Measurements from ENCODE around the gene GRM1. TPM values are rescaled to one million over a fixed set of nuclear protein-coding genes. Genes with fewer than 3 reads are reported as not detected.

Gene GRM1
- total and polyA plus RNA-seq, 4 donors, result 0.02 to 0.12 (median 0.06) TPM

- no peak for TF ChIP-seq CTCF (IDR thresholded peaks at IDR 0.05; ENCODE audit: control extremely low read depth, extremely low read depth)
- no peaks in the 10 kb centered on the region for H3K36me3 ChIP-seq (ENCODE audit: control insufficient read depth in 4 of 4, insufficient read depth in 4 of 4, low read length in 4 of 4)
- DNase-seq, result no peak
- H3K27ac ChIP-seq (ENCODE audit: low read depth in 1 of 2, low read length in 1 of 2), result no peak overlapping the region
- H3K9ac ChIP-seq (ENCODE audit: insufficient read depth in 1 of 2, low read length in 2 of 2), result no peak overlapping the region
- no peaks in the 10 kb centered on the region for H3K4me1 ChIP-seq (ENCODE audit: control insufficient read depth in 5 of 5, insufficient read depth in 5 of 5, low read length in 5 of 5)
- H3K4me3 ChIP-seq, result no peak overlapping the region
- H3K9me3 ChIP-seq (ENCODE audit: control insufficient read depth in 4 of 4, insufficient read depth in 3 of 4, low read length in 3 of 4), result no peaks in the 10 kb centered on the region
- ATAC-seq (ENCODE audit: insufficient read depth, low FRiP score), result no peak
- H3K27me3 ChIP-seq (ENCODE audit: control insufficient read depth in 3 of 3, insufficient read depth in 3 of 3, low read length in 2 of 3), result no peaks in the 10 kb centered on the region
These were observed 11.2 kb upstream of the GRM1 start for GRCh38 chr6:146017672-146018071.

GRCh38 chr6:146026873-146027272, 2.0 kb upstream of the GRM1 start:
- Histone ChIP-seq H3K4me1 (ENCODE audit: control insufficient read depth in 5 of 5, insufficient read depth in 5 of 5, low read length in 5 of 5) (peaks cover 0 to 3% (median 0%) of the 10 kb centered on the region in 5 donors), H3K27ac (ENCODE audit: low read depth in 1 of 2, low read length in 1 of 2) (no peak overlapping the region), H3K36me3 (ENCODE audit: control insufficient read depth in 4 of 4, insufficient read depth in 4 of 4, low read length in 4 of 4) (no peaks in the 10 kb centered on the region), H3K9me3 (ENCODE audit: control insufficient read depth in 4 of 4, insufficient read depth in 3 of 4, low read length in 3 of 4) (peaks cover 0 to 19% (median 0%) of the 10 kb centered on the region in 4 donors), H3K4me3 (no peak overlapping the region), H3K9ac (ENCODE audit: insufficient read depth in 1 of 2, low read length in 2 of 2) (no peak overlapping the region), H3K27me3 (ENCODE audit: control insufficient read depth in 3 of 3, insufficient read depth in 3 of 3, low read length in 2 of 3) (peaks cover 0 to 20% (median 13%) of the 10 kb centered on the region in 3 donors)
- no peak for TF ChIP-seq CTCF (IDR thresholded peaks at IDR 0.05; ENCODE audit: control extremely low read depth, extremely low read depth)
- ATAC-seq (ENCODE audit: insufficient read depth, low FRiP score) (no peak), DNase-seq (no peak)
- WGBS, 2 donors, result 64 to 68% methylated on average over 3 of the region's 3 CpGs

- Histone ChIP-seq H3K9me3 (ENCODE audit: control insufficient read depth in 4 of 4, insufficient read depth in 3 of 4, low read length in 3 of 4) (peaks cover 0 to 19% (median 0%) of the 10 kb centered on the region in 4 donors), H3K4me3 (no peak overlapping the region), H3K9ac (ENCODE audit: insufficient read depth in 1 of 2, low read length in 2 of 2) (no peak overlapping the region), H3K4me1 (ENCODE audit: control insufficient read depth in 5 of 5, insufficient read depth in 5 of 5, low read length in 5 of 5) (peaks cover 0 to 3% (median 0%) of the 10 kb centered on the region in 5 donors), H3K36me3 (ENCODE audit: control insufficient read depth in 4 of 4, insufficient read depth in 4 of 4, low read length in 4 of 4) (no peaks in the 10 kb centered on the region), H3K27me3 (ENCODE audit: control insufficient read depth in 3 of 3, insufficient read depth in 3 of 3, low read length in 2 of 3) (peaks cover 0 to 20% (median 16%) of the 10 kb centered on the region in 3 donors), H3K27ac (ENCODE audit: low read depth in 1 of 2, low read length in 1 of 2) (no peak overlapping the region)
- peak in 2 of 3 donors; percentile 1 for DNase-seq
- ATAC-seq (ENCODE audit: insufficient read depth, low FRiP score), result no peak
- TF ChIP-seq CTCF (IDR thresholded peaks at IDR 0.05; ENCODE audit: control extremely low read depth, extremely low read depth), result no peak
- 5 to 8% methylated on average over 31 of the region's 31 CpGs for whole genome bisulfite sequencing, 2 donors
These were observed 1.1 kb upstream of the GRM1 start for GRCh38 chr6:146027586-146028251.

Data from lung (tissue), 12 donors.